ENCODE results near the gene TMC5.
A peak's percentile ranks its signal among the peaks of the same experiment; 100 is the strongest.
"Not testable (repeated sequence)": the region's sequence is repeated elsewhere in the genome, so short reads cannot be mapped to it uniquely, and the experiment has no call there.

Gene TMC5

GRCh38 chr16:19417640-19418039 is at the start of gene TMC5:
TSS of gene TMC5 (plus strand) at chr16:19417883. CDS start at chr16:19440039, 22,156 bp downstream.
- no peak within 1 kb of the TSS for H3K4me3 ChIP-seq (ENCODE audit: control insufficient read depth, low read depth, low read length)
- no peak for DNase-seq (ENCODE audit: low read depth)
- no peak for TF ChIP-seq CTCF (conservative IDR thresholded peaks at IDR 0.05; ENCODE audit: control insufficient read depth, insufficient read depth, low read depth, low read length)

GRCh38 chr16:19372541-19372940 is 45.1 kb upstream of the TMC5 start:
- not testable (repeated sequence) for DNase-seq (ENCODE audit: low read depth)

GRCh38 chr16:19374402-19374801 is 43.3 kb upstream of the TMC5 start:
- DNase-seq (ENCODE audit: low read depth): no peak
- no peak overlapping the region for H3K4me3 ChIP-seq (ENCODE audit: control insufficient read depth, low read depth, low read length)
- TF ChIP-seq CTCF (conservative IDR thresholded peaks at IDR 0.05; ENCODE audit: control insufficient read depth, insufficient read depth, low read depth, low read length): no peak

More at GRCh38 chr16:19372541-19372940, 45.1 kb upstream of the TMC5 start:
- H3K4me3 ChIP-seq (ENCODE audit: control insufficient read depth, low read depth, low read length): not testable (repeated sequence)

- DNase-seq (ENCODE audit: low read depth): peak; percentile 67
Observed at GRCh38 chr16:19375561-19376158, 42.0 kb upstream of the TMC5 start.

GRCh38 chr16:19377864-19378263 is 39.8 kb upstream of the TMC5 start:
- H3K4me3 ChIP-seq (ENCODE audit: control insufficient read depth, low read depth, low read length): no peak overlapping the region
- no peak for TF ChIP-seq CTCF (conservative IDR thresholded peaks at IDR 0.05; ENCODE audit: control insufficient read depth, insufficient read depth, low read depth, low read length)
- peak; percentile 14 for DNase-seq (ENCODE audit: low read depth)

More at GRCh38 chr16:19375561-19376158, 42.0 kb upstream of the TMC5 start:
- no peak overlapping the region for H3K4me3 ChIP-seq (ENCODE audit: control insufficient read depth, low read depth, low read length)
- TF ChIP-seq CTCF (conservative IDR thresholded peaks at IDR 0.05; ENCODE audit: control insufficient read depth, insufficient read depth, low read depth, low read length): peak; percentile 87

GRCh38 chr16:19378511-19378910 is 39.2 kb upstream of the TMC5 start:
- H3K4me3 ChIP-seq (ENCODE audit: control insufficient read depth, low read depth, low read length): no peak overlapping the region
- no peak for DNase-seq (ENCODE audit: low read depth)
- TF ChIP-seq CTCF (conservative IDR thresholded peaks at IDR 0.05; ENCODE audit: control insufficient read depth, insufficient read depth, low read depth, low read length): no peak

- no peak for DNase-seq (ENCODE audit: low read depth)
- TF ChIP-seq CTCF (conservative IDR thresholded peaks at IDR 0.05; ENCODE audit: control insufficient read depth, insufficient read depth, low read depth, low read length): no peak
- H3K4me3 ChIP-seq (ENCODE audit: control insufficient read depth, low read depth, low read length): no peak overlapping the region
Observed at GRCh38 chr16:19379838-19380237, 37.8 kb upstream of the TMC5 start.

Measured in fibroblast of mammary gland (primary cell).